Measurements from ENCODE around the gene REPIN1. TPM values are rescaled to one million over a fixed set of nuclear protein-coding genes. Genes with fewer than 3 reads are reported as not detected.
A peak's percentile ranks its signal among the peaks of the same experiment; 100 is the strongest.

The REPIN1 gene
- total and polyA plus RNA-seq, 9 of the 15 experiments (the other 6 are each of a cell fraction or from before 2014, with no cell fraction given): 8.1 to 283 (median 94.3) TPM

DNA sequence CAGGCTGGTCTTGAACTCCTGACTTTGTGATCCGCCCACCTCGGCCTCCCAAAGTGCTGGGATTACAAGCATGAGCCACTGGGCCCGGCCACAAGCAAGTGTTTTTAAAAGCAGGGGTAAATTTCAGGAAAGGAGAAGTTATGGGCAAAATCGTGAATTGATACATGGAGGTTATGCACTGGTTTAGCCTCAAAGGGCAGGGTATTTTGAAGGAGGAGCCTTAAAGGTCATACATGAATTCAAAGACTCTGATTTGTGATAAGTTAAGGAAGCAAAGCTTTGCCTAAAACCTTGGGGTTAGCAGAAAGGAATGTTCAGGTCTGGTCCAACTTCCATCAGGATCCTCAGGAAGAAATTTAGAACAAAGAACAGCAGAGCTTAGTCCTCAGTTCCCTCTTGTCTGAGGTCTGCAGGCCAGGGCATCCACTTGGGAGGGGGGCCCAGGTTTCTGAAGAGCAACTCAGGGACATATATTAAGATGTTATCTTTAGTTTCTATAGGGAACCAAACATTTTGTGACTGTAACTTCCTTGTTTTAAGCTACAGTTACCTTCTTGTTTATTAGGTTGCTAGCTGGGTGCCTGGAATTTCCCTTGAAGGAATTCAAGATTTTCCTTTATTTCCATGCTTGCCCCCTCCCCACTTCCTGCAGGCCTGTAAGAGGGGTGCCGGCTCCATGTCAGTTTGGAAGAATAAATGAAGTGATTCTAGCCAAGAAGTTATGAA, 2.8 kb upstream of the REPIN1 start (continued):
- TF ChIP-seq, protein P1, sequence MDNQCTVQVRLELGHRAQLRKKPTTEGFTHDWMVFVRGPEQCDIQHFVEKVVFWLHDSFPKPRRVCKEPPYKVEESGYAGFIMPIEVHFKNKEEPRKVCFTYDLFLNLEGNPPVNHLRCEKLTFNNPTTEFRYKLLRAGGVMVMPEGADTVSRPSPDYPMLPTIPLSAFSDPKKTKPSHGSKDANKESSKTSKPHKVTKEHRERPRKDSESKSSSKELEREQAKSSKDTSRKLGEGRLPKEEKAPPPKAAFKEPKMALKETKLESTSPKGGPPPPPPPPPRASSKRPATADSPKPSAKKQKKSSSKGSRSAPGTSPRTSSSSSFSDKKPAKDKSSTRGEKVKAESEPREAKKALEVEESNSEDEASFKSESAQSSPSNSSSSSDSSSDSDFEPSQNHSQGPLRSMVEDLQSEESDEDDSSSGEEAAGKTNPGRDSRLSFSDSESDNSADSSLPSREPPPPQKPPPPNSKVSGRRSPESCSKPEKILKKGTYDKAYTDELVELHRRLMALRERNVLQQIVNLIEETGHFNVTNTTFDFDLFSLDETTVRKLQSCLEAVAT (IDR thresholded peaks at IDR 0.05): no peak
- TF ChIP-seq RHOXF2B (CRISPR knock-in tag; conservative IDR thresholded peaks at IDR 0.05) (no peak), ZNF766 (CRISPR knock-in tag; conservative IDR thresholded peaks at IDR 0.05) (peak; percentile 63; the same call in 1 of the 2 replicates), POLR3A (IDR thresholded peaks at IDR 0.05; ENCODE audit: borderline replicate concordance, extremely low read depth, insufficient read depth, insufficient read length) (no peak), TBP (optimal IDR thresholded peaks at IDR 0.05; ENCODE audit: low read depth, low read length) (no peak), RFX1 (IDR thresholded peaks at IDR 0.05) (peak; percentile 47), ZFPM2 (CRISPR knock-in tag; IDR thresholded peaks at IDR 0.05) (no peak), MEIS2 (IDR thresholded peaks at IDR 0.05; ENCODE audit: partially characterized antibody) (peak; percentile 62)
- TF ChIP-seq, protein P2, sequence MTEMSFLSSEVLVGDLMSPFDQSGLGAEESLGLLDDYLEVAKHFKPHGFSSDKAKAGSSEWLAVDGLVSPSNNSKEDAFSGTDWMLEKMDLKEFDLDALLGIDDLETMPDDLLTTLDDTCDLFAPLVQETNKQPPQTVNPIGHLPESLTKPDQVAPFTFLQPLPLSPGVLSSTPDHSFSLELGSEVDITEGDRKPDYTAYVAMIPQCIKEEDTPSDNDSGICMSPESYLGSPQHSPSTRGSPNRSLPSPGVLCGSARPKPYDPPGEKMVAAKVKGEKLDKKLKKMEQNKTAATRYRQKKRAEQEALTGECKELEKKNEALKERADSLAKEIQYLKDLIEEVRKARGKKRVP (CRISPR knock-in tag; IDR thresholded peaks at IDR 0.05): no peak
- TF ChIP-seq, protein P3, sequence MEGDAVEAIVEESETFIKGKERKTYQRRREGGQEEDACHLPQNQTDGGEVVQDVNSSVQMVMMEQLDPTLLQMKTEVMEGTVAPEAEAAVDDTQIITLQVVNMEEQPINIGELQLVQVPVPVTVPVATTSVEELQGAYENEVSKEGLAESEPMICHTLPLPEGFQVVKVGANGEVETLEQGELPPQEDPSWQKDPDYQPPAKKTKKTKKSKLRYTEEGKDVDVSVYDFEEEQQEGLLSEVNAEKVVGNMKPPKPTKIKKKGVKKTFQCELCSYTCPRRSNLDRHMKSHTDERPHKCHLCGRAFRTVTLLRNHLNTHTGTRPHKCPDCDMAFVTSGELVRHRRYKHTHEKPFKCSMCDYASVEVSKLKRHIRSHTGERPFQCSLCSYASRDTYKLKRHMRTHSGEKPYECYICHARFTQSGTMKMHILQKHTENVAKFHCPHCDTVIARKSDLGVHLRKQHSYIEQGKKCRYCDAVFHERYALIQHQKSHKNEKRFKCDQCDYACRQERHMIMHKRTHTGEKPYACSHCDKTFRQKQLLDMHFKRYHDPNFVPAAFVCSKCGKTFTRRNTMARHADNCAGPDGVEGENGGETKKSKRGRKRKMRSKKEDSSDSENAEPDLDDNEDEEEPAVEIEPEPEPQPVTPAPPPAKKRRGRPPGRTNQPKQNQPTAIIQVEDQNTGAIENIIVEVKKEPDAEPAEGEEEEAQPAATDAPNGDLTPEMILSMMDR (IDR thresholded peaks at IDR 0.05 in 2 of 3, conservative IDR thresholded peaks at IDR 0.05 in 1 of 3; ENCODE audit: insufficient read depth in 2 of 3, low read depth in 1 of 3, low read length in 3 of 3): no peak
- TF ChIP-seq, protein P4, sequence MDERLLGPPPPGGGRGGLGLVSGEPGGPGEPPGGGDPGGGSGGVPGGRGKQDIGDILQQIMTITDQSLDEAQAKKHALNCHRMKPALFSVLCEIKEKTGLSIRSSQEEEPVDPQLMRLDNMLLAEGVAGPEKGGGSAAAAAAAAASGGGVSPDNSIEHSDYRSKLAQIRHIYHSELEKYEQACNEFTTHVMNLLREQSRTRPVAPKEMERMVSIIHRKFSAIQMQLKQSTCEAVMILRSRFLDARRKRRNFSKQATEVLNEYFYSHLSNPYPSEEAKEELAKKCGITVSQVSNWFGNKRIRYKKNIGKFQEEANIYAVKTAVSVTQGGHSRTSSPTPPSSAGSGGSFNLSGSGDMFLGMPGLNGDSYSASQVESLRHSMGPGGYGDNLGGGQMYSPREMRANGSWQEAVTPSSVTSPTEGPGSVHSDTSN (CRISPR knock-in tag; IDR thresholded peaks at IDR 0.05; ENCODE audit: low read depth): no peak
- TF ChIP-seq, protein P4 (tag; conservative IDR thresholded peaks at IDR 0.05; ENCODE audit: low read depth): peak; percentile 55
- TF ChIP-seq, protein P5, sequence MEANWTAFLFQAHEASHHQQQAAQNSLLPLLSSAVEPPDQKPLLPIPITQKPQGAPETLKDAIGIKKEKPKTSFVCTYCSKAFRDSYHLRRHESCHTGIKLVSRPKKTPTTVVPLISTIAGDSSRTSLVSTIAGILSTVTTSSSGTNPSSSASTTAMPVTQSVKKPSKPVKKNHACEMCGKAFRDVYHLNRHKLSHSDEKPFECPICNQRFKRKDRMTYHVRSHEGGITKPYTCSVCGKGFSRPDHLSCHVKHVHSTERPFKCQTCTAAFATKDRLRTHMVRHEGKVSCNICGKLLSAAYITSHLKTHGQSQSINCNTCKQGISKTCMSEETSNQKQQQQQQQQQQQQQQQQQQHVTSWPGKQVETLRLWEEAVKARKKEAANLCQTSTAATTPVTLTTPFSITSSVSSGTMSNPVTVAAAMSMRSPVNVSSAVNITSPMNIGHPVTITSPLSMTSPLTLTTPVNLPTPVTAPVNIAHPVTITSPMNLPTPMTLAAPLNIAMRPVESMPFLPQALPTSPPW (CRISPR knock-in tag; IDR thresholded peaks at IDR 0.05): peak; percentile 35; the same call in 1 of the 2 replicates

Measured in K562 (cell line).